ENCODE results near the gene CDC123.
"Not testable (repeated sequence)": the region's sequence is repeated elsewhere in the genome, so short reads cannot be mapped to it uniquely, and the experiment has no call there.

CDC123 gene

GRCh38 chr10:12237265-12238220 is 41.6 kb downstream of the CDC123 start:
- no peak for FAIRE-seq

GRCh38 chr10:12238821-12239220 is 42.8 kb downstream of the CDC123 start:
- FAIRE-seq: no peak

- FAIRE-seq: no peak
Measured at GRCh38 chr10:12241810-12242529, 46.0 kb downstream of the CDC123 start.

- FAIRE-seq: no peak
Measured at GRCh38 chr10:12243864-12244620, 48.1 kb downstream of the CDC123 start.

- FAIRE-seq: no peak
Measured at GRCh38 chr10:12250181-12250580, 54.2 kb downstream of the CDC123 start.

GRCh38 chr10:12250702-12251101 is 54.7 kb downstream of the CDC123 start:
- FAIRE-seq: not testable (repeated sequence)

- no peak for FAIRE-seq
Measured at GRCh38 chr10:12251581-12251980, 55.6 kb downstream of the CDC123 start.

- FAIRE-seq: no peak
Measured at GRCh38 chr10:12252882-12253546, 57.0 kb downstream of the CDC123 start.

- no peak for FAIRE-seq
Measured at GRCh38 chr10:12255048-12255447, 59.1 kb downstream of the CDC123 start.

GRCh38 chr10:12259988-12260387 is 64.0 kb downstream of the CDC123 start:
- no peak for FAIRE-seq

- no peak for FAIRE-seq
Measured at GRCh38 chr10:12262278-12262981, 66.4 kb downstream of the CDC123 start.

GRCh38 chr10:12264204-12264940 is 68.4 kb downstream of the CDC123 start:
- FAIRE-seq: no peak

- FAIRE-seq: no peak
Measured at GRCh38 chr10:12269056-12269455, 73.1 kb downstream of the CDC123 start.

- no peak for FAIRE-seq
Measured at GRCh38 chr10:12271210-12271540, 75.2 kb downstream of the CDC123 start.

GRCh38 chr10:12277862-12278261 is 81.9 kb downstream of the CDC123 start:
- not testable (repeated sequence) for FAIRE-seq

- no peak for FAIRE-seq
Measured at GRCh38 chr10:12279281-12279680, 83.3 kb downstream of the CDC123 start.

- no peak for FAIRE-seq
Measured at GRCh38 chr10:12287772-12288171, 91.8 kb downstream of the CDC123 start.

- FAIRE-seq: not testable (repeated sequence)
Measured at GRCh38 chr10:12297784-12298183, 101.8 kb downstream of the CDC123 start.

GRCh38 chr10:12299222-12299965 is 103.4 kb downstream of the CDC123 start:
- FAIRE-seq: no peak

All from TTC549 (cell line).